Lung (tissue), 12 donors: Measurements from ENCODE around the gene IL1RN. TPM values are rescaled to one million over a fixed set of nuclear protein-coding genes. Genes with fewer than 3 reads are reported as not detected.

Source experiments
- ATAC-seq: fragments of 200-7000 bp; cut with Tn5 transposase; one replicate; pipeline ENCODE4 v1.9.1; 2020; ENCODE audit warnings: moderate number of reproducible peaks; ENCODE audit not compliant: insufficient read depth, low FRiP score
- DNase-seq, 3 donors: peaks; one replicate each; pipeline ENCODE4 v3.0.0-alpha.2; 2013 to 2017
- H3K27ac ChIP-seq, 2 donors: one replicate each; pipeline ENCODE4 v1.5.1; 2013; ENCODE audit warnings: mild to moderate bottlenecking in 2 of 2, moderate library complexity in 2 of 2, control low read depth in 1 of 2, inconsistent platforms in 1 of 2, low read depth in 1 of 2, low read length in 1 of 2
- H3K27me3 ChIP-seq, 3 donors: one replicate each; pipeline ENCODE4 v1.5.1; 2013; ENCODE audit warnings: low read length in 2 of 3; ENCODE audit not compliant: control insufficient read depth in 3 of 3, insufficient read depth in 3 of 3
- H3K36me3 ChIP-seq, 4 donors: one replicate each; pipeline ENCODE4 v1.5.1; 2013; ENCODE audit warnings: low read length in 4 of 4, mild to moderate bottlenecking in 1 of 4, moderate library complexity in 1 of 4; ENCODE audit not compliant: control insufficient read depth in 4 of 4, insufficient read depth in 4 of 4
- H3K4me1 ChIP-seq, 5 donors: one replicate each; pipeline ENCODE4 v1.5.1; 2013; ENCODE audit warnings: low read length in 5 of 5, mild to moderate bottlenecking in 2 of 5, moderate library complexity in 1 of 5; ENCODE audit not compliant: control insufficient read depth in 5 of 5, insufficient read depth in 5 of 5
- H3K4me3 ChIP-seq: one replicate; pipeline ENCODE4 v1.5.1; 2013; ENCODE audit warnings: mild to moderate bottlenecking, control low read depth, moderate library complexity
- H3K9ac ChIP-seq, 2 donors: one replicate each; pipeline ENCODE4 v1.5.1; 2013; ENCODE audit warnings: low read length in 2 of 2, control low read depth in 1 of 2; ENCODE audit not compliant: insufficient read depth in 1 of 2
- H3K9me3 ChIP-seq, 4 donors: one replicate each; pipeline ENCODE4 v1.5.1; 2013; ENCODE audit warnings: low read length in 3 of 4, mild to moderate bottlenecking in 1 of 4, moderate library complexity in 1 of 4; ENCODE audit not compliant: control insufficient read depth in 4 of 4, insufficient read depth in 3 of 4
- CTCF ChIP-seq: IDR thresholded peaks from 2 replicates; pipeline ENCODE4 v1.5.1; 2012; ENCODE audit warnings: mild to moderate bottlenecking; ENCODE audit errors: control extremely low read depth, extremely low read depth
- WGBS, 2 donors: extraction: QIAGEN DNeasy Blood & Tissue Kit; methylation state at CpG; one replicate each; pipeline ENCODE4 v1.1.7; 2013; 5-methylcytosine and 5-hydroxymethylcytosine counted together
- polyA plus RNA-seq, 2 donors: library from polyadenylated mRNA; stranded (reverse); fragments of 200-250 nt; gene quantifications; one replicate each; pipeline ENCODE4 v1.2.1, GENCODE V29; 2013
- total RNA-seq, 2 donors: library from RNA; depleted of rRNA in 1 of 2; stranded (reverse); fragments of >200 nt in 1 of 2; gene quantifications; one replicate each; pipeline ENCODE4 v1.2.1, GENCODE V29; 2014 to 2021
- donor health status: control.
- donor health status: control.
- donor health status: Bipolar disorder and iron deficiency.
- donor health status: healthy.
- donor health status: DM: yes; HTN: yes; CAD: no.

The IL1RN gene
- total and polyA plus RNA-seq, 4 donors = 9.6 to 850 (median 16.7) TPM

DNA sequence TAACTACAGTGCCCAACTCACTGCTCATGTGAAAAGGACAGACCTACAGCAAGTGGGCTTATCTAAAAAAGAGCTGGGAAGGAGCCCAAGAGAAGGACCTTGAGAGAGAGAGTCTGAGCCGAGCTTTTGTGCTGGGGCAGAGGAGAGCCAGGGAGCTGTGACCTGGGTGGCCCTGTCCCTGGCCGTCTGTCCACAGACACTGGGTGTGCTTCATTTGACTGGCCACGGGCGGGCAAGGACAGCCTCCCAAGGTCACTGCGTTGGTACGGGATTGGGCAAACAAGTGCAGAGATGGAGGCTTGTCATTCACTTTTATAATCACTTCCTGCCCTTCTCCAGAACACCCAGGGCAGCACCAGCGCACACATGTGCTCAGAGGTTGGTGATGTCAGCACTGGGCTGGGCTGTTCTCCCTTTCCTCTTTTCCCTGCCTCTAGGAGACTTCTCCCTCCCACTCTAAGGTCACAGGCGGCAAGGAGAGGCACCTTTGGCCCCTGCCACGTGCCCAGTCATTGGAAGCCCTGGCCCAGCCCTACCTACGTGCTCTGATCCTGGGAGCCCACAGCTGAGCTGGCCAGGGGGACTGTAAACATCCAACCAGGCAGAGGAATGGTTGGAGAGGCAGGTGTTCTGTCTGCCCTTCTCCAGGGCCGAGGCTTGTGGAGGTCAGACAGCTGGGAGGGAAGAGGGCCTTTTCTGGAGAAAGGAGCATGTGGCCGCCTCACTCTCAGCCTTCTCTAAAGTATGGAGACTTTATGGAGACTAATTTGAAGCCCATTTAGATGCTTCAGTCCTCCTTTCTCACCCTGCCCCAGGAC lies 39.9 kb downstream of the IL1RN start:
- no peak for TF ChIP-seq CTCF
- Histone ChIP-seq H3K9me3 (no peaks in the 10 kb centered on the region), H3K27ac (peak overlapping the region in 1 of 2 donors; percentile 80), H3K9ac (no peak overlapping the region), H3K36me3 (no peaks in the 10 kb centered on the region), H3K4me3 (no peak overlapping the region), H3K4me1 (no peaks in the 10 kb centered on the region), H3K27me3 (no peaks in the 10 kb centered on the region)
- DNase-seq = peak in 1 of 3 donors; percentile 38
- ATAC-seq = peak; percentile 85
- 53 to 64% methylated on average over 12 of the region's 12 CpGs for WGBS, 2 donors

DNA sequence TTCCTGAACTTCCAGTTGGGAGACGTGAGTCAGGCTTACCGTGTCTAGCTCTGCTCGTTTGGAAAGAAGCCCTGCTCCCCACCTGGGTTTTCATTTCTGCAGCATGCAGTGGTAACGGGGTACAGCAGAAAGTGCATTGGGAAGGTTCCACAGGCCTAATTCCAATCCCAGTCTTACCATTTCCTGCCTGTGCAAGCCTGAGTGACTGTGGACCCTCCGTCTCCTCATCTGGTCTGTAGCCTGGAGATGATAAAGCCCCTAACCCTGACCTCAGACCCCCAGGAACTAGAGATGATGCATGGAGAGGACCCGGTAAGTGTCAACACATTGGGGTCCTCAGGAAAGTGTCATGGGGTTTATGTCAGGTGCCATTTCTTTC lies 40.6 kb downstream of the IL1RN start:
- 91 to 98% methylated on average over 6 of the region's 6 CpGs for WGBS, 2 donors
- no peaks in the 10 kb centered on the region for H3K4me1 ChIP-seq
- H3K36me3 ChIP-seq = no peaks in the 10 kb centered on the region
- DNase-seq = no peak
- no peak overlapping the region for H3K4me3 ChIP-seq
- no peaks in the 10 kb centered on the region for H3K9me3 ChIP-seq
- no peak for ATAC-seq
- H3K27me3 ChIP-seq = no peaks in the 10 kb centered on the region
- H3K9ac ChIP-seq = no peak overlapping the region
- H3K27ac ChIP-seq = peak overlapping the region in 1 of 2 donors; percentile 80
- TF ChIP-seq CTCF = no peak

DNA sequence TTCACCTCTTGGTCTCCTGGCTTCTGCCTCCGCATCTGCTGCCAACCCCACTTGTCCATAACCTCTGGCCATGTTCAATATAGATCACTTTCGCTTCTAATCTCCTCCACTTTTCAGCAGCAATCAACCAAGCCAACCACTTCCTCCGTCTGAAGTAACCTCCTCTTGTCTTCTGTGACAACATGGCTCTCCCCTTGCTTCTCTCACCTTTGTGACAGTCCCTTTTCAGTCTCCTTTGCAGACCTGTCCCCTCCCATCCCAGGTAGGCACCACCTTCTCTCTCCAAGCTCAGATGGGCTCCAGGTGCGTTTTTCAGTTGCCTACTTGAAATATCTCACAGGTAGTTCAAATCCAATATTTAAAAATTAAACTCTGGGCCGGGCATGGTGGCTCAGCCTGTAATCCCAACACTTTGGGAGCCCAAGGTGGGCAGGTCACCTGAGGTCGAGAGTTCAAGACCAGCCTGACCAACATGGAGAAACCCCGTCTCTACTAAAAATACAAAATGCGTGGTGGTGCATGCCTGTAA lies 41.7 kb downstream of the IL1RN start:
- DNase-seq = no peak
- Histone ChIP-seq H3K36me3 (no peaks in the 10 kb centered on the region), H3K27me3 (no peaks in the 10 kb centered on the region), H3K9me3 (no peaks in the 10 kb centered on the region), H3K9ac (no peak overlapping the region), H3K4me1 (no peaks in the 10 kb centered on the region), H3K4me3 (no peak overlapping the region), H3K27ac (peak overlapping the region in 1 of 2 donors; percentile 80)
- TF ChIP-seq CTCF = no peak
- WGBS, 2 donors = 83 to 91% methylated on average over 8 of the region's 8 CpGs
- no peak for ATAC-seq
